Glomerular visceral epithelial cell (primary cell): ENCODE data around the gene HAND1.

Source experiments
- DNase-seq: peaks from one replicate; pipeline ENCODE4 v3.0.0-alpha.2; 2016; ENCODE audit errors: extremely low spot score

HAND1 gene

GRCh38 chr5:154459015-154459414, 19.0 kb downstream of the HAND1 start:
- no peak for DNase-seq

GRCh38 chr5:154456540-154456939, 21.5 kb downstream of the HAND1 start:
- no peak for DNase-seq

GRCh38 chr5:154455585-154455984, 22.4 kb downstream of the HAND1 start:
- no peak for DNase-seq

- DNase-seq = no peak
Observed at GRCh38 chr5:154451957-154452356, 26.1 kb downstream of the HAND1 start.

GRCh38 chr5:154449786-154450185, 28.2 kb downstream of the HAND1 start:
- DNase-seq = no peak

- DNase-seq = no peak
Observed at GRCh38 chr5:154447089-154447725, 30.8 kb downstream of the HAND1 start.

GRCh38 chr5:154446195-154447088, 31.6 kb downstream of the HAND1 start:
- DNase-seq = peak; percentile 62

- DNase-seq = peak; percentile 97
Observed at GRCh38 chr5:154445422-154446194, 32.4 kb downstream of the HAND1 start, which contains the start of gene SAP30L. Gene SAP30L, plus strand, starts transcription at chr5:154445997. Its CDS starts 608 bp downstream, at chr5:154446605.

GRCh38 chr5:154444556-154445421, 33.2 kb downstream of the HAND1 start:
- DNase-seq = peak; percentile 33

GRCh38 chr5:154442801-154443200, 35.2 kb downstream of the HAND1 start:
- DNase-seq = no peak

- no peak for DNase-seq
Observed at GRCh38 chr5:154440540-154440939, 37.5 kb downstream of the HAND1 start.

- no peak for DNase-seq
Observed at GRCh38 chr5:154437281-154437965, 40.6 kb downstream of the HAND1 start.

- no peak for DNase-seq
Observed at GRCh38 chr5:154435226-154435625, 42.8 kb downstream of the HAND1 start.

- DNase-seq = no peak
Observed at GRCh38 chr5:154430961-154431630, 46.9 kb downstream of the HAND1 start.

GRCh38 chr5:154430466-154430865, 47.6 kb downstream of the HAND1 start:
- DNase-seq = no peak

- no peak for DNase-seq
Observed at GRCh38 chr5:154429341-154429740, 48.7 kb downstream of the HAND1 start.

GRCh38 chr5:154428208-154428607, 49.8 kb downstream of the HAND1 start:
- DNase-seq = no peak
